Urinary bladder (tissue), 4 donors: ENCODE measurements around the gene GRIK3. TPM values are rescaled to one million over a fixed set of nuclear protein-coding genes. Genes with fewer than 3 reads are reported as not detected.
"Not testable (repeated sequence)": the region's sequence is repeated elsewhere in the genome, so short reads cannot be mapped to it uniquely, and the experiment has no call there.

Source experiments
- DNase-seq: peaks from one replicate; pipeline ENCODE4 v3.0.0-alpha.2; 2015; ENCODE audit errors: extremely low spot score
- H3K27ac ChIP-seq: one replicate; pipeline ENCODE4 v1.5.1; 2013; ENCODE audit warnings: low read depth, mild to moderate bottlenecking, moderate library complexity
- H3K36me3 ChIP-seq: one replicate; pipeline ENCODE4 v1.6.1; 2013; ENCODE audit warnings: mild to moderate bottlenecking, moderate library complexity; ENCODE audit not compliant: insufficient read depth
- H3K4me1 ChIP-seq: one replicate; pipeline ENCODE4 v1.6.1; 2013; ENCODE audit warnings: mild to moderate bottlenecking, moderate library complexity; ENCODE audit not compliant: insufficient read depth
- H3K4me3 ChIP-seq: one replicate; pipeline ENCODE4 v1.5.1; 2013; ENCODE audit warnings: low read depth, low read length
- WGBS: extraction: QIAGEN DNeasy Blood & Tissue Kit; methylation state at CpG from one replicate; pipeline ENCODE4 v1.1.7; 2013; 5-methylcytosine and 5-hydroxymethylcytosine counted together
- polyA plus RNA-seq: library from polyadenylated mRNA; stranded (reverse); fragments of 200-250 nt; gene quantifications from one replicate; pipeline ENCODE4 v1.2.3, GENCODE V29; 2013
- total RNA-seq: library from RNA; depleted of rRNA; stranded (reverse); fragments of >200 nt; gene quantifications from one replicate; pipeline ENCODE4 v1.2.3, GENCODE V29; 2014
- donor health status: healthy with polysubstance abuse.
- donor health status: healthy.

Gene GRIK3
- total and polyA plus RNA-seq, 2 donors: 1.7 to 4.1 TPM

- DNase-seq: no peak
- H3K27ac ChIP-seq: no peak overlapping the region
- WGBS: 79% methylated on average over 13 of the region's 13 CpGs
- no peaks in the 10 kb centered on the region for H3K36me3 ChIP-seq
- H3K4me3 ChIP-seq: no peak overlapping the region
- no peaks in the 10 kb centered on the region for H3K4me1 ChIP-seq
These were observed 260.3 kb downstream of the GRIK3 start for GRCh38 chr1:36773827-36774541.

GRCh38 chr1:36772647-36773495 lies 261.4 kb downstream of the GRIK3 start:
- Histone ChIP-seq H3K4me1 (no peaks in the 10 kb centered on the region), H3K27ac (no peak overlapping the region), H3K4me3 (no peak overlapping the region), H3K36me3 (no peaks in the 10 kb centered on the region)
- 75% methylated on average over 8 of the region's 8 CpGs for WGBS
- DNase-seq: no peak

- no peak for DNase-seq
- H3K36me3 ChIP-seq: no peaks in the 10 kb centered on the region
- no peak overlapping the region for H3K27ac ChIP-seq
- 6% methylated on average over 17 of the region's 17 CpGs for WGBS
- H3K4me1 ChIP-seq: no peaks in the 10 kb centered on the region
- no peak overlapping the region for H3K4me3 ChIP-seq
These were observed 262.5 kb downstream of the GRIK3 start for GRCh38 chr1:36771660-36772284.

DNA sequence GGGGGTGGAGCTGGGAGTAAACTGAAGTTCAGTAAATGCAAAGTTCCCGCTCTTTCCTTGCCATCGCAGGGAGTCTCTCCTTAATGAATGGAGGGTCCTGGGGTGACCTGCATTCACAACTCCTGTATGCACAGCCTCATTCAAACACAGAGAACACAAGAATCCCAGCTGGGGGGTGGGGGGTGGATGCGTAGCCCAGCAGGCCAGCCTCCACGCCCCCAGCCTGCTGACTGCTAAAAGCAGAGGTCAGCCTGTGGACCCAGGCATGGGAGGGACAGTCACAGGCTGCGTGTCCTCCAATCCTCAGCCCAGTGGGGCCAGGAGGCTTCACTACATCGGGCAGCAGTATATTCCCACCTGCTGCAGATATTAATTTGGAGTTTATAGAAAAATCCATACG lies 263.1 kb downstream of the GRIK3 start:
- no peaks in the 10 kb centered on the region for H3K4me1 ChIP-seq
- no peak for DNase-seq
- no peak overlapping the region for H3K4me3 ChIP-seq
- H3K27ac ChIP-seq: no peak overlapping the region
- no peaks in the 10 kb centered on the region for H3K36me3 ChIP-seq
- WGBS: 20% methylated on average over 7 of the region's 7 CpGs

DNA sequence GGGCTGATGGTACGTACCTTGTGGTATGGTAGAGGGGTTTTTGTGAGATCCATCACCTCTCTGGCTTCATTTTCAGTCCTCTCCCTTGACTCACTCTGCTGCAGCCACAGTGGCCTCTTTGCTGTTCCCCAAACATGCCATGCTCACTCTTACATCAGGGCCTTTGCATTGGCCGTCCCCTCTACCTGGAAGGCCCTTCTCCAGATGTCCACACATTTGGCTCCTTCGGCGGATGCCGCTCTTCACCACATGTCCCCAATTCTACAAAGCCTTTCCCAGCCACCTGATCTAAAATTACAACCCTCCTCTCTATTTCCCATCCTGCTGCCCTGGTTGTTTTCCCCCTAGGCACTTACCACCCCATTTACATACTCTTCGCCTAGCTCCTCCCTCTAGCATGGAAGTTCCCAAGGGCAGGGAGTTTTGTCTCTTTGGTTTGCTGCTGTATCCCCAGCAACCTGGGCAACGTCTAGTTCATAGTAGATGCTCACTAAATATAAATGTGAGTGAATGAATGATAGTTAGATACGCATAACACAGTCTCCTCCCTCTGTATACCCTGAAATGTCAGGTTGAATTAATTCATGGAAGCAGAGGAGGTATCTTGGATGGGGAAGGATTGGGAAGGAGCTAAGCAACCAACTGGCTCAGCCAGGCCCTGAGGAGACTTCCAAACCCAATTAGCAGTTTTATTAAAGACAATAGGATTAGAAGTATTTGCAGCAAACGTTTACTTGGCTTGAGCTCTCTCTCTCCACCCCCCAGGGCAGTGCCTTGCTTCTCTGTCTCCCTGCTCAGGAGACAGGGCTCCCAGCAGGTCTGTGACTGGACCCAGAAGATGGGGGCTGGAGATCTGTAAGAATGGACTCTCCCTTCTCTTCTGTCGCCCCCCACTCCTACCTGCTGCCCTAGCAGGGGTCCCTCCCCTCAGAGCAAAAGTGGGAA lies 264.2 kb downstream of the GRIK3 start:
- Histone ChIP-seq H3K4me1 (no peaks in the 10 kb centered on the region), H3K27ac (no peak overlapping the region), H3K4me3 (no peak overlapping the region), H3K36me3 (no peaks in the 10 kb centered on the region)
- 45% methylated on average over 10 of the region's 10 CpGs for WGBS
- DNase-seq: no peak

DNA sequence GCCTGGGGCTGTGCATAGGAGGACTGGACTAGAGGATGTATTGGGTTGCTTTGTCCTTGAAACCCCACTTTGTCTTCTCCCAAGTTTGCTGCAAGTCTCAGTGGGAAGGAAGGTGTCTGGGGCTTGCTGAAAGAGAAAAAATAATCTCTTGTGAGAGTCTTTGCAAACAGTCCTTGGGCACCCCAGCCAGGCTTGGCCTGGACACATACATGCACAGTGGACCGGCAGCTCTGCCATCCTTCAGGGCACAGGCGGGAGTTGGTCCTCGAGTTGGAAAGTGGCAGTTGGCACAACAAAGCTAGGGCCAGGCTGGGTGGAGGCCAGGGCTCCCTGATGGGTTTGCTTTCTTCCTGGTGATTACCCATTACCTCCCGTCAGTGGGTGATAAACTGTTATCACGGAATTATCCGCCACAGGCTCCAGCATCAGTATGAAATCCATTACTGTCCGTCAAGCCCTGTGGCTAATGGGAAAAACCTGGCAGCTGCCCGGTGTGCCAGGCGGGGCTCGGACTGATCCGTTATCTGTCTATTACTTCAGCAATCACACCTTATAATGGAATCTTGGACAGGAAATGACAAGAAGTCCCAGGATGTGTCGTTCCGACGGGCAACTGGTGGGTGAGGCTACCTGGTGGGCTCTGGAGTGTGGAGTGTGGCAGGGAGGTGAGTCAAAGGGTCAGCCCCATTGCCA lies 265.7 kb downstream of the GRIK3 start:
- no peak for DNase-seq
- H3K4me1 ChIP-seq: no peaks in the 10 kb centered on the region
- 58% methylated on average over 14 of the region's 14 CpGs for WGBS
- H3K36me3 ChIP-seq: no peaks in the 10 kb centered on the region
- H3K4me3 ChIP-seq: no peak overlapping the region
- H3K27ac ChIP-seq: no peak overlapping the region

DNA sequence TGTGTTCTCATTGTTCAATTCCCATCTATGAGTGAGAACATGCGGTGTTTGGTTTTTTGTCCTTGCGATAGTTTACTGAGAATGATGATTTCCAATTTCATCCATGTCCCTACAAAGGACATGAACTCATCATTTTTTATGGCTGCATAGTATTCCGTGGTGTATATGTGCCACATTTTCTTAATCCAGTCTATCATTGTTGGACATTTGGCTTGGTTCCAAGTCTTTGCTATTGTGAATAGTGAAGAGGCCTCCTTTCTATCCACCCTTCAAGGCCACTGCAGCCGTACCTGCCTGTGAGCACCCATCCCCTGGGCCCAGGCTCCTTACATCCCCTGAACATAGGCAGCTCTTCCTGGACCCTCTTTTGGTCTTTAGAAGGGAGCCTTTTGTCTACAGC lies 266.9 kb downstream of the GRIK3 start:
- not testable (repeated sequence) for H3K27ac ChIP-seq, H3K4me3 ChIP-seq, H3K36me3 ChIP-seq, H3K4me1 ChIP-seq, DNase-seq
- WGBS: 89% methylated on average over 1 of the region's 4 CpGs

DNA sequence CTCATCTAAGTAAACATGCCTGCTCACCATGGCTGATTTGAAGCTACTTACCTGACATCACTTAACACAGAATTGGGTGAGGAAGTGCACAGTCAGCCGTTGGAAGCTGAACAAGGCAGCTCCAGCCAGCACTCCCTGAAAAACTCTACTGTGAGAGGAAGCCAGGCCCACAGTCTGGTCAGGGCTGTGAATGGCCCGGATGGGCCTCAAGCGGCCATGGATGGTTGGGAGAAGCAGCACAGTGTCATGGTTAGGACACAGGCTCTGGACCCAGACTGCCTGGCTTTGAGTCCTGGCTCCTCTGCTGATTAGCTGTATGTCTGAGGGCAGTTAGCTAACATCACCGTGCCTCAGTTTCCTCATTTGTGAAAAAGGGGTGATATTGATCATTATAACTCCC lies 267.8 kb downstream of the GRIK3 start:
- no peak for DNase-seq
- no peaks in the 10 kb centered on the region for H3K36me3 ChIP-seq
- 43% methylated on average over 4 of the region's 4 CpGs for WGBS

DNA sequence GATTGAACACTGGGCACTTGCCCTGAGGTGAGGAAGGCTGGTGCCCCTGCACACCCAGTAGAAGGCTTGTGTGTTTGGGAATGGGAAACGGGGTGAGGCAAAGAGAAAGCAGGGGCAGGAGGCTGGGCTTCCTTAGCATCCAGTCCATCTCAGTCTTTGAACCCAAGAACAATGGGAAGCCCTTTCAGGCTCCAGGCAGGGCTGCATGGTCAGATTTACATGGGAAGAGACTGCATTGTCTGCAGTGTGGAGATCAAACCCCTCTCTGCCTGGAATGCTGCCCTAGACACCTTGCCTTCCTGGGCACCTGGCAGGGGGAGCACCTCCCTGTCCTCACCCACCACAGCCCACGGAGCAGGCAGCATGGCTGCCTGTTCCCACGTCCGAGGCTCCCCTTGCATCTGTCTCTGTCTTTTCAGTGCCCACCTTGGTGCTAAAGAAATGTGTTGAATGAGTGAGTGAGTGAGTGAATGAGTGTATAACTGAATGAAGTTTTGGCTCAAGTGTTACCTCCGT lies 268.5 kb downstream of the GRIK3 start:
- no peak overlapping the region for H3K27ac ChIP-seq
- DNase-seq: no peak
- H3K4me3 ChIP-seq: no peak overlapping the region
- H3K36me3 ChIP-seq: no peaks in the 10 kb centered on the region
- WGBS: 61% methylated on average over 5 of the region's 5 CpGs
- no peaks in the 10 kb centered on the region for H3K4me1 ChIP-seq

More for the DNA sequence above, 267.8 kb downstream of the GRIK3 start:
- Histone ChIP-seq H3K4me3 (no peak overlapping the region), H3K4me1 (no peaks in the 10 kb centered on the region), H3K27ac (no peak overlapping the region)

DNA sequence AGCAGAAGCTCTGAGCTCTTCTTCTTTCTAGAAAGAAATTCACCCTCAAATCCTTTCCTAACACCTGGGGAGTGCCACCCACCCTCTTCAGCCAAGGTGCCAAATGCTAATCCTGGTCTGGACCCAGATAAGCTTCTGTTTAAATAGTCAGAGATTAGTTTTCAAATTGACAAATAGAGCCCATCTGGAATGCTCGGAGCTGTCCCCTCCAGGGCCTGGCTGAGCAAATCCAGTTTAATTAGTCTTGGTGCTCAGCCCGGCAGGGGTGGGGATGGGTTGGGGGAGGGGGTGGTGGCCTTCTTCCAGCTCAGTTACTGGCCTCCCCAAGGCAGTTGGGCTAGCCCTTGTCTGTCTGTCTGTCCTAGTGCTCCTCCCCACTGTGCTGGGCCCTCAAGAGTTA lies 269.5 kb downstream of the GRIK3 start:
- Histone ChIP-seq H3K4me1 (no peaks in the 10 kb centered on the region), H3K4me3 (no peak overlapping the region), H3K27ac (no peak overlapping the region), H3K36me3 (no peaks in the 10 kb centered on the region)
- 4% methylated on average over 2 of the region's 2 CpGs for WGBS
- DNase-seq: no peak

- Histone ChIP-seq H3K4me1 (no peaks in the 10 kb centered on the region), H3K4me3 (no peak overlapping the region), H3K36me3 (no peaks in the 10 kb centered on the region), H3K27ac (no peak overlapping the region)
- DNase-seq: no peak
- WGBS: 92% methylated on average over 10 of the region's 10 CpGs
These were observed 270.5 kb downstream of the GRIK3 start for GRCh38 chr1:36763771-36764170.

DNA sequence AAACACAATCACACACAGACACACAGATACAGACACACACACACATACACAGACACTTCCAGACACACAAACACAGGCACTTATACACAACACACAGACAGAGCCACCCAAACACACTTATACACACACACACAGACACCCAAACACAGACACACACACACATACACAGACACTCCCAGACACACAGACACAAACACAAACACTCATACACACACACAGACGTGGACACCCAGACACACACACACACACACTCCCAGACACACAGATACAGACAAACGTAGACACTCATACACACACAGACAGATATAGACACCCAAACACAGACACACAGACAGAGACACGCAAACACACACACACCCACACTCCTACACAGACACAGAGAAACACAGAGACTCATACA lies 272.1 kb downstream of the GRIK3 start:
- no peaks in the 10 kb centered on the region for H3K4me1 ChIP-seq
- no peak for DNase-seq
- no peaks in the 10 kb centered on the region for H3K36me3 ChIP-seq
- 74% methylated on average over 3 of the region's 3 CpGs for WGBS
- H3K27ac ChIP-seq: no peak overlapping the region
- no peak overlapping the region for H3K4me3 ChIP-seq
